Lower leg skin (tissue), 3 donors: ENCODE data around the gene SLC40A1.

ENCODE experiments used
- CTCF ChIP-seq, 3 donors: fragments of 450-650 bp; IDR thresholded peaks; one replicate each; pipeline ENCODE4 v1.5.1; 2016; ENCODE audit warnings: antibody characterized with exemption in 3 of 3, mild to moderate bottlenecking in 3 of 3, moderate library complexity in 2 of 3
- POLR2A ChIP-seq, 2 donors: fragments of 450-650 bp; IDR thresholded peaks; one replicate each; pipeline ENCODE4 v1.6.1; 2016 to 2017; ENCODE audit warnings: antibody characterized with exemption in 2 of 2, mild to moderate bottlenecking in 1 of 2, moderate library complexity in 1 of 2

- TF ChIP-seq CTCF (IDR thresholded peaks at IDR 0.05) (no peak), POLR2A (IDR thresholded peaks at IDR 0.05) (no peak)
Observed at GRCh38 chr2:189548666-189549448, 31.7 kb downstream of the SLC40A1 start.
